Kidney epithelial cell (primary cell): ENCODE data around the gene IQGAP1. TPM values are rescaled to one million over a fixed set of nuclear protein-coding genes. Genes with fewer than 3 reads are reported as not detected.
"Not testable (repeated sequence)": the region's sequence is repeated elsewhere in the genome, so short reads cannot be mapped to it uniquely, and the experiment has no call there.

Experiments used
- DNase-seq: peaks from one replicate; pipeline ENCODE4 v3.0.0-alpha.2; 2010; ENCODE audit warnings: low read depth
- H3K27me3 ChIP-seq: 2 replicates; pipeline ENCODE4 v1.6.0; 2011; ENCODE audit warnings: low read length; ENCODE audit not compliant: control insufficient read depth, insufficient read depth
- H3K36me3 ChIP-seq: 2 replicates; pipeline ENCODE4 v1.5.1; 2011; ENCODE audit warnings: low read length; ENCODE audit not compliant: control insufficient read depth, insufficient read depth
- H3K4me3 ChIP-seq: 2 replicates; pipeline ENCODE4 v1.5.1; 2011; ENCODE audit warnings: low read depth, mild to moderate bottlenecking, control low read depth, low read length
- total RNA-seq: library from RNA; depleted of rRNA; stranded (reverse); fragments of >200 nt; gene quantifications from 2 replicates; pipeline ENCODE4 v1.2.3, GENCODE V29; 2015
- TF ChIP-seq, protein P1 (sequence below): IDR thresholded peaks from 2 replicates; pipeline ENCODE4 v1.5.1; 2011; ENCODE audit warnings: mild to moderate bottlenecking, moderate library complexity, low read length, control low read depth, inconsistent platforms; ENCODE audit not compliant: insufficient read depth, poor library complexity, severe bottlenecking

IQGAP1 gene
- total RNA-seq, 1 donor from 2014 or later: 197 TPM

- H3K4me3 ChIP-seq: no peak overlapping the region
- TF ChIP-seq, protein P1, sequence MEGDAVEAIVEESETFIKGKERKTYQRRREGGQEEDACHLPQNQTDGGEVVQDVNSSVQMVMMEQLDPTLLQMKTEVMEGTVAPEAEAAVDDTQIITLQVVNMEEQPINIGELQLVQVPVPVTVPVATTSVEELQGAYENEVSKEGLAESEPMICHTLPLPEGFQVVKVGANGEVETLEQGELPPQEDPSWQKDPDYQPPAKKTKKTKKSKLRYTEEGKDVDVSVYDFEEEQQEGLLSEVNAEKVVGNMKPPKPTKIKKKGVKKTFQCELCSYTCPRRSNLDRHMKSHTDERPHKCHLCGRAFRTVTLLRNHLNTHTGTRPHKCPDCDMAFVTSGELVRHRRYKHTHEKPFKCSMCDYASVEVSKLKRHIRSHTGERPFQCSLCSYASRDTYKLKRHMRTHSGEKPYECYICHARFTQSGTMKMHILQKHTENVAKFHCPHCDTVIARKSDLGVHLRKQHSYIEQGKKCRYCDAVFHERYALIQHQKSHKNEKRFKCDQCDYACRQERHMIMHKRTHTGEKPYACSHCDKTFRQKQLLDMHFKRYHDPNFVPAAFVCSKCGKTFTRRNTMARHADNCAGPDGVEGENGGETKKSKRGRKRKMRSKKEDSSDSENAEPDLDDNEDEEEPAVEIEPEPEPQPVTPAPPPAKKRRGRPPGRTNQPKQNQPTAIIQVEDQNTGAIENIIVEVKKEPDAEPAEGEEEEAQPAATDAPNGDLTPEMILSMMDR: no peak
- DNase-seq: no peak
- H3K36me3 ChIP-seq: no peaks in the 10 kb centered on the region
- H3K27me3 ChIP-seq: no peaks in the 10 kb centered on the region
Observed at GRCh38 chr15:90413411-90414379, 25.7 kb downstream of the IQGAP1 start.

GRCh38 chr15:90414408-90415028 lies 26.5 kb downstream of the IQGAP1 start:
- no peaks in the 10 kb centered on the region for H3K36me3 ChIP-seq
- DNase-seq: no peak
- no peak overlapping the region for H3K4me3 ChIP-seq
- TF ChIP-seq, protein P1: no peak
- H3K27me3 ChIP-seq: no peaks in the 10 kb centered on the region

DNA sequence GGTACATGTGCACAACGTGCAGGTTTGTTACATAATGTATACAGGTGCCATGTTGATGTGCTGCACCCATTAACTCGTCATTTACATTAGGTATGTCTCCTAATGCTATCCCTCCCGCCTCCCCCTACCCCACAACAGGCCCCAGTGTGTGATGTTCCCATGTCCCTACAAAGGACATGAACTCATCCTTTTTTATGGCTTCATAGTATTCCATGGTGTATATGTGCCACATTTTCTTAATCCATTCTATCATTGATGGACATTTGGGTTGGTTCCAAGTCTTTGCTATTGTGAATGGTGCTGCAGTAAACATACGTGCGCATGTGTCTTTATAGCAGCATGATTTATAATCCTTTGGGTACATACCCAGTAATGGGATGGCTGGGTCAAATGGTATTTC lies 28.0 kb downstream of the IQGAP1 start:
- not testable (repeated sequence) for H3K36me3 ChIP-seq, DNase-seq, H3K27me3 ChIP-seq, H3K4me3 ChIP-seq

DNA sequence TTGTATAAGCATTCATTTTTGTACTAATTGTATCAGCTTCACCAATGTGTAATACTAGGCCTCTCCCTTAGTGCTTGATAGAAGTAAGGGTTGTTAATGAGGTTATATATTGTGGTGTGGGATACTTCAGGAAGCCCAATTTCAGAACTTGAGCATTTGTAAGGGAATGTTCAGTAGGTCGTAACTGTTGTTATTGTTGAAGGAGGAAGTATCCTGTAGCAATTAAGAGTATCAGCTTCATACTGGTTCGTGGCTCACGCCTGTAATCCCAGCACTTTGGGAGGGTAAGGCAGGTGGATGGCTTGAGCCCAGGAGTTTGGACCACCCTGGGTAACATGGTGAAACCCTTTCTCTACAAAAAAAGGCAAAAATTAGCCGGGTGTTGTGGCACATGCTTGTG lies 30.6 kb downstream of the IQGAP1 start:
- no peak for DNase-seq
- TF ChIP-seq, protein P1: no peak
- H3K4me3 ChIP-seq: no peak overlapping the region
- no peaks in the 10 kb centered on the region for H3K27me3 ChIP-seq
- H3K36me3 ChIP-seq: no peaks in the 10 kb centered on the region

- H3K36me3 ChIP-seq: no peaks in the 10 kb centered on the region
- TF ChIP-seq, protein P1: no peak
- DNase-seq: no peak
- no peak overlapping the region for H3K4me3 ChIP-seq
- H3K27me3 ChIP-seq: no peaks in the 10 kb centered on the region
Observed at GRCh38 chr15:90419206-90419605, 31.2 kb downstream of the IQGAP1 start.

DNA sequence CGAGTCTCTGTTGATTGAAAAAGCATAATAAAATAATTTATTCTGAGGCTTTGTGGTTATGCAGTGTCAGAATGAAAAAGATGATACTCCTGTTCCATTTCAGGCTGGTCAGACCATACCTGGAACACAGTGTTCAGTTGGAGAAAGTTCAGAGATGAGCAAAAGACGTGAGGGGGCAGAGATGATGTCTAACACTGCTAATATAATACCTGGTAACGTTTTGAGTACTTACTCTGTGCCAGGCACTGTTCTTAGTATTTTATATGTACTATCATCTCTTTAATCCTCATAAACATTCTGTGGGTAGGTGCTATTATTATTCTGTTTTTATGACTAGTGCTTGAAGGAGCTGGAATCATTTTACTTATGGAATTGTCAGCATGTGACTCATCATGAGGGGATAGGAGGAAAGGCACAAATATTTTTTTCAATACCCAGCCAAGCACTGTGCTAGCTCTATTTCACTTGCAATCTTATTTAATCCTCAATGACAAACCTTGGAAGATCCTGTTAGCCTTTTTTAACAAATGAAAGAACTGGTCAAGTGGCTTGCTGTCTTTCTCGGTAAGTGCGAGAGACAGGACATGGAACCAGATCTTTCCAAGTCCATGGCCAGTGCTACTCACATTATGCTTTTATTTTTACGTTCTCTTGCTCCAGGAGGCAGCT lies 31.8 kb downstream of the IQGAP1 start:
- H3K36me3 ChIP-seq: no peaks in the 10 kb centered on the region
- H3K4me3 ChIP-seq: no peak overlapping the region
- no peaks in the 10 kb centered on the region for H3K27me3 ChIP-seq
- DNase-seq: no peak
- TF ChIP-seq, protein P1: no peak
